GM19035 (cell line): ENCODE data around the gene BCL2L2.
A peak's percentile ranks its signal among the peaks of the same experiment; 100 is the strongest.
"Not testable (repeated sequence)": the region's sequence is repeated elsewhere in the genome, so short reads cannot be mapped to it uniquely, and the experiment has no call there.

Source experiments
- ATAC-seq: cut with Tn5 transposase; IDR thresholded peaks from one replicate; pipeline ENCODE4 v1.9.1; 2021; ENCODE audit not compliant: unreplicated experiment

BCL2L2 gene

GRCh38 chr14:23306412-23307145 lies at the start of gene BCL2L2:
Gene BCL2L2, plus strand, starts transcription at chr14:23306833. Its CDS starts 935 bp downstream, at chr14:23307768.
- ATAC-seq = no peak

GRCh38 chr14:23258256-23258655 lies 48.4 kb upstream of the BCL2L2 start:
- no peak for ATAC-seq

- ATAC-seq = no peak
Measured at GRCh38 chr14:23259426-23259825, 47.2 kb upstream of the BCL2L2 start.

GRCh38 chr14:23260849-23261248 lies 45.8 kb upstream of the BCL2L2 start:
- not testable (repeated sequence) for ATAC-seq

GRCh38 chr14:23269193-23269592 lies 37.4 kb upstream of the BCL2L2 start:
- ATAC-seq = no peak

GRCh38 chr14:23275412-23275811 lies 31.2 kb upstream of the BCL2L2 start:
- no peak for ATAC-seq

GRCh38 chr14:23277189-23277588 lies 29.4 kb upstream of the BCL2L2 start:
- ATAC-seq = no peak

GRCh38 chr14:23277928-23278327 lies 28.7 kb upstream of the BCL2L2 start:
- ATAC-seq = not testable (repeated sequence)

- no peak for ATAC-seq
Measured at GRCh38 chr14:23281247-23281646, 25.4 kb upstream of the BCL2L2 start.

- ATAC-seq = no peak
Measured at GRCh38 chr14:23284654-23285529, 21.7 kb upstream of the BCL2L2 start.

GRCh38 chr14:23285530-23286019 lies 21.1 kb upstream of the BCL2L2 start:
- ATAC-seq = peak; percentile 25

GRCh38 chr14:23286020-23286901 lies 20.4 kb upstream of the BCL2L2 start, which contains the start of gene HOMEZ:
Gene HOMEZ, minus strand, starts transcription at chr14:23286132. Its CDS starts 180 bp downstream, at chr14:23285952.
- ATAC-seq = peak; percentile 99

GRCh38 chr14:23286902-23287479 lies 19.6 kb upstream of the BCL2L2 start:
- no peak for ATAC-seq

GRCh38 chr14:23294734-23295561 lies 11.7 kb upstream of the BCL2L2 start:
- no peak for ATAC-seq

- ATAC-seq = no peak
Measured at GRCh38 chr14:23296012-23296777, 10.4 kb upstream of the BCL2L2 start.

GRCh38 chr14:23297096-23297495 lies 9.5 kb upstream of the BCL2L2 start:
- ATAC-seq = no peak

GRCh38 chr14:23297611-23298277 lies 8.9 kb upstream of the BCL2L2 start:
- no peak for ATAC-seq
